Suprapubic skin (tissue), 4 donors: ENCODE data around the gene GZF1. TPM values are rescaled to one million over a fixed set of nuclear protein-coding genes. Genes with fewer than 3 reads are reported as not detected.

Experiments
- DNase-seq, 2 donors: peaks; one replicate each; pipeline ENCODE4 v3.0.0-alpha.2; 2019; ENCODE audit warnings: low spot score in 2 of 2
- H3K27ac ChIP-seq: fragments of 200-600 bp; sonication (generic); one replicate; pipeline ENCODE4 v1.5.1; 2019
- H3K27me3 ChIP-seq: fragments of 200-600 bp; sonication (generic); one replicate; pipeline ENCODE4 v1.5.1; 2019
- H3K36me3 ChIP-seq: fragments of 200-600 bp; sonication (generic); one replicate; pipeline ENCODE4 v1.5.1; 2019
- H3K4me1 ChIP-seq: fragments of 200-600 bp; sonication (generic); one replicate; pipeline ENCODE4 v1.5.1; 2019
- H3K4me3 ChIP-seq: fragments of 200-600 bp; sonication (generic); one replicate; pipeline ENCODE4 v1.5.1; 2019; ENCODE audit warnings: mild to moderate bottlenecking
- H3K9me3 ChIP-seq: fragments of 200-600 bp; sonication (generic); one replicate; pipeline ENCODE4 v1.5.1; 2019
- EP300 ChIP-seq: sonication (generic); formaldehyde crosslinking; IDR thresholded peaks from one replicate; pipeline ENCODE4 v1.6.1; 2017; ENCODE audit warnings: antibody characterized with exemption
- POLR2A ChIP-seq, 2 donors: fragments of 450-650 bp; IDR thresholded peaks; one replicate each; pipeline ENCODE4 v1.6.1; 2017; ENCODE audit warnings: antibody characterized with exemption in 2 of 2, mild to moderate bottlenecking in 2 of 2, moderate library complexity in 2 of 2
- POLR2AphosphoS5 ChIP-seq, 3 donors: sonication (generic); formaldehyde crosslinking; IDR thresholded peaks; one replicate each; pipeline ENCODE4 v1.6.1; 2017; ENCODE audit warnings: antibody characterized with exemption in 3 of 3
- WGBS: methylation state at CpG from one replicate; pipeline ENCODE4 v1.1.5; 2018; 5-methylcytosine and 5-hydroxymethylcytosine counted together
- total RNA-seq, 4 donors: library from RNA; depleted of rRNA; stranded (reverse); fragments of >200 nt; gene quantifications; one replicate each; pipeline ENCODE4 v1.1.0, GENCODE V29; 2016
- TF ChIP-seq, protein P1 (sequence below), 2 donors: fragments of 200-600 bp in 1 of 2; fragments of 450-650 bp in 1 of 2; sonication (generic) in 1 of 2; IDR thresholded peaks; one replicate each; pipeline ENCODE4 v1.5.1; 2016 to 2019; ENCODE audit warnings: antibody characterized with exemption in 2 of 2, mild to moderate bottlenecking in 1 of 2, moderate library complexity in 1 of 2

Gene GZF1
- total RNA-seq, 4 donors from 2014 or later = 11.1 to 19.1 (median 15.2) TPM

DNA sequence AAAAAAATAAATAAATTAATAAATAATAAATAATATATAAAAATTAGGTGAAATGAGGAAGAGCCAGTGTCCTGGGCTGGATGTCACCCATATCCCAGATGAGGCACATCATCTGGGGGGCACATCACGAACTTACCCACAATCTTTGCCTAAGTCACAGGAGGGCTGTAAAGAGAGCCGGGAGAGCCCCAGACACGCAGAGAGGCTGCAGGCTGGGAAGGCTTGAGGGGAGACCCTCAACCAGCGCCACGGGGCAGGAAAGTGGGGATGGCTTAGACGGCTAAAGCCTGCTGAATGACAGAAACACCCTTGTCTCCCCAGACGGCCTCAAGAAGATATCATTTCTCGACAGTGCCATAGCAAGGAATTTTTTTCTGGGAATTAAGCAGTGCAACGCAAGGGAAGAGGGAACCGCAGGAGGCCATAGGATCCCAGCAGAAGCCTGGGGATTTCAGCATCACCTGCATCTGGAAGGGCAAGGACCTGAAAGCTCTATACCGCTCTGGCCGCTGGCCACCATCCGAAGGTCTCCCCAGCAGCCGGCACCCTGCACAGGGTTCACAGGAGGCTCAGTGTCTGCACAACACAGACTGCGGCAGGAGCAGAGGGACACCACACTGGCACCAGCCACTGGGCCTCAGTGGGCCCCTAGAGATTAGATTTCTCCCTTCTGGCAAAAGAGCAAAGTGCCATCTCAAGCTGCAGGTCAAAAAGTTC, 34.2 kb upstream of the GZF1 start:
- DNase-seq = no peak
- Histone ChIP-seq H3K36me3 (no peaks in the 10 kb centered on the region), H3K4me1 (no peaks in the 10 kb centered on the region), H3K27me3 (no peaks in the 10 kb centered on the region), H3K4me3 (no peak overlapping the region), H3K27ac (no peak overlapping the region), H3K9me3 (peaks cover 3% of the 10 kb centered on the region)
- TF ChIP-seq POLR2A (IDR thresholded peaks at IDR 0.05) (no peak), POLR2AphosphoS5 (IDR thresholded peaks at IDR 0.05) (no peak), EP300 (no peak)
- TF ChIP-seq, protein P1, sequence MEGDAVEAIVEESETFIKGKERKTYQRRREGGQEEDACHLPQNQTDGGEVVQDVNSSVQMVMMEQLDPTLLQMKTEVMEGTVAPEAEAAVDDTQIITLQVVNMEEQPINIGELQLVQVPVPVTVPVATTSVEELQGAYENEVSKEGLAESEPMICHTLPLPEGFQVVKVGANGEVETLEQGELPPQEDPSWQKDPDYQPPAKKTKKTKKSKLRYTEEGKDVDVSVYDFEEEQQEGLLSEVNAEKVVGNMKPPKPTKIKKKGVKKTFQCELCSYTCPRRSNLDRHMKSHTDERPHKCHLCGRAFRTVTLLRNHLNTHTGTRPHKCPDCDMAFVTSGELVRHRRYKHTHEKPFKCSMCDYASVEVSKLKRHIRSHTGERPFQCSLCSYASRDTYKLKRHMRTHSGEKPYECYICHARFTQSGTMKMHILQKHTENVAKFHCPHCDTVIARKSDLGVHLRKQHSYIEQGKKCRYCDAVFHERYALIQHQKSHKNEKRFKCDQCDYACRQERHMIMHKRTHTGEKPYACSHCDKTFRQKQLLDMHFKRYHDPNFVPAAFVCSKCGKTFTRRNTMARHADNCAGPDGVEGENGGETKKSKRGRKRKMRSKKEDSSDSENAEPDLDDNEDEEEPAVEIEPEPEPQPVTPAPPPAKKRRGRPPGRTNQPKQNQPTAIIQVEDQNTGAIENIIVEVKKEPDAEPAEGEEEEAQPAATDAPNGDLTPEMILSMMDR (IDR thresholded peaks at IDR 0.05) = no peak
- WGBS = 95% methylated on average over 10 of the region's 15 CpGs

DNA sequence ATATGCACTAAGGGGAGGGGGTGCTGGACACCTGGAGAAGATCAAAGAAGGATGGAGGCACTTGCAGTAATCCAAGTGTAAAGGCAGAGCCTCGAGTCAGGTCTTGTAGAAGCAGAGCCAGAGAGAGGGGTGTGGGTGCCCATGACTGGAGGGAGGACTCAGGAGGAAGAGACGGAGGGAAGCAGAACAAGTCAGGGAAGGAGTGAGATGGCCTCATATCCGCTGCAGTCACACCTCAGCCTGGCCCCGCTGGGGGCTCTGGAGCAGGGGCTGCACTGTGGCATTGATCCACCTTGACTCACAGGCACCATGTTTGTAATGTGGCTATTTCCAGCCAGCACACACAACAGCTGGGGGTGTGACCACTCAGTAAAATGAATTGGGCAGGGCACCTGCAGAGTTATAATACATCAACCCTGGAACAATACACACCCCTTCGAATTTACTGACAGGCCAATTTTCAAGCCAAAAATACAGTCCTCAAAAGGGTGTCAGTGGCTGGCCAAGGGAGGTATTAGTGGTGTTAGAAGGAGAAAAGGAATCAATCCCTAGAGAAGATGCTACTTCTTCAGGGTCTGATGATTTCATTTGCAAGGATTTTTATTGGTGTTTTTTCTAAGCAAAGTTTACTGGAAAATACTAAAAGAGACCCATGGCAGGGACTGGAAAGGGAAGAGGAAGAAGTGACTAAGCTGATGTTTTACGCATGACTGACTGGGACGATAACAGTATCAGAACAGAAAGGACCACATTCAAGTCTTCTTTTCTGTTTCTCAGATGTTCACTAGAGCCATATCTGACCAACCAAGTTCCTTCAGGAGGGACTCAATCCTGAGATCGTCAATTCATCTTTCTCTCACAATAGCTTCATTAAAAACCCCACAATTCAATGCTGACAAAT, 30.3 kb upstream of the GZF1 start:
- Histone ChIP-seq H3K27me3 (no peaks in the 10 kb centered on the region), H3K9me3 (peaks cover 3% of the 10 kb centered on the region), H3K4me1 (no peaks in the 10 kb centered on the region), H3K4me3 (no peak overlapping the region), H3K36me3 (no peaks in the 10 kb centered on the region), H3K27ac (no peak overlapping the region)
- TF ChIP-seq, protein P1 (IDR thresholded peaks at IDR 0.05) = no peak
- no peak for TF ChIP-seq POLR2AphosphoS5 (IDR thresholded peaks at IDR 0.05)
- WGBS = 67% methylated on average over 8 of the region's 8 CpGs
- DNase-seq = no peak

DNA sequence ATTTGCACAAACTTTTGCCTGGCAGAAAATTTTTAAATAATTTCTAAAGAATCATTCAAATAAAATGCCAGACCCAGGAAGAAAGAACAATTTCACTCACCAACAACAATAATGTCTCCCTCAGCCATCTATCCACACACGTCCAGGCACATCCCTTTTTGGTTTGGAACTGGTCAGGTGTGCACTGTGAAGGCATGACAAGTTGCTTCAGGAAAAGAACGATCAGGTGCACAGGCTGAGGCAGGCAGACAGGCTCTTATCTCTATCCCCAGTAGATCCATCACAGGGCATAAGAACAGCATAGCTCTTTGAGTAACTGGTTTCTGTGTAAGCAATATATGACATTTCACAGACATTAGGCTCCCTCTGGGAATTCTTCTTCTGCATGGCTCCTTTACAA, 29.5 kb upstream of the GZF1 start:
- Histone ChIP-seq H3K36me3 (no peaks in the 10 kb centered on the region), H3K4me3 (no peak overlapping the region), H3K4me1 (peaks cover 2% of the 10 kb centered on the region), H3K9me3 (peaks cover 3% of the 10 kb centered on the region), H3K27ac (no peak overlapping the region), H3K27me3 (no peaks in the 10 kb centered on the region)
- no peak for DNase-seq
- 54% methylated on average over 2 of the region's 2 CpGs for WGBS
- TF ChIP-seq POLR2AphosphoS5 (IDR thresholded peaks at IDR 0.05) = no peak
- TF ChIP-seq, protein P1 (IDR thresholded peaks at IDR 0.05) = no peak
- TF ChIP-seq POLR2A (IDR thresholded peaks at IDR 0.05) = no peak
- no peak for TF ChIP-seq EP300

DNA sequence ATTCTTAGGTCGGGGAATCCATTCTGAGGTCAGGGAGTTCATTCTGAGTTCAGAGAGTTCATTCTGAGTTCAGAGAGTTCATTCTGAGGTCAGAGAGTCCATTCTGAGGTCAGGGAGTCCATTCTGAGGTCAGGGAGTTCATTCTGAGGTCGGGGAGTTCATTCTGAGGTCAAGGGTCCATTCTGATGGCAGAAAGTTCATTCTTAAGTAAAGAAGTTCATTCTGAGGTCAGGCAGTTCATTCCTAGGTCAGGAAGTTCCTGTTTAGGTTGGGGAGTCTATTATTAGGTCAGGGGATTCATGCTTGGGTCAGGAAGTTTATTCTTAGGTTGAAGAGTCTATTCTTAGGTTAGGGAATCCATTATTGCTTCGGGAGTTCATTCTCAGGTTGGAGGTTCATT, 27.9 kb upstream of the GZF1 start:
- WGBS = 76% methylated on average over 3 of the region's 3 CpGs
- Histone ChIP-seq H3K36me3 (no peaks in the 10 kb centered on the region), H3K27ac (no peak overlapping the region), H3K27me3 (no peaks in the 10 kb centered on the region), H3K4me3 (no peak overlapping the region), H3K9me3 (peaks cover 3% of the 10 kb centered on the region), H3K4me1 (peaks cover 5% of the 10 kb centered on the region)
- no peak for DNase-seq
- TF ChIP-seq POLR2A (IDR thresholded peaks at IDR 0.05) (no peak), POLR2AphosphoS5 (IDR thresholded peaks at IDR 0.05) (no peak), EP300 (no peak)
- TF ChIP-seq, protein P1 (IDR thresholded peaks at IDR 0.05) = no peak

DNA sequence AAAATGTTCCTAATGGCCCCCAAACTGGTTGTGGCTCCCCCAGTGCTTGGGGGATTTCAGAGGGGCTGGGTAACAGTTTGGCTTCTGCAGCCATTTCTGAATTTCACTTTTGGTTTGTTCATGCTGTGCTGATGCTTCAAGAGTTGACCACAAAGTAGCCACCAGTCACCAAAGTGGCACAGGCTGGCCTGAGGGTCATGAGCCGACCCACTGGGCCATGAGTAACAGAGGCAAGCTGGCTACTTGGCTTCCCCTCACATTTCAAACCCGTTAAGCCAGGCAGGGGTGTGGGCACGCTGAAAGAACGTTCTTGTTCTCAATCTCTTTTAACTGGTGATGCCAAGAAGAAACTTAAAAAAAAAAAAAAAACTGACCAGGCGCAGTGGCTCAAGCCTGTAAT, 26.5 kb upstream of the GZF1 start:
- DNase-seq = no peak
- WGBS = 87% methylated on average over 5 of the region's 5 CpGs

More for the DNA sequence above, 26.5 kb upstream of the GZF1 start:
- H3K9me3 ChIP-seq = no peaks in the 10 kb centered on the region
- no peaks in the 10 kb centered on the region for H3K27me3 ChIP-seq
- no peaks in the 10 kb centered on the region for H3K36me3 ChIP-seq
- peaks cover 5% of the 10 kb centered on the region for H3K4me1 ChIP-seq
- H3K4me3 ChIP-seq = no peak overlapping the region
- H3K27ac ChIP-seq = no peak overlapping the region
- no peak for TF ChIP-seq POLR2AphosphoS5 (IDR thresholded peaks at IDR 0.05)
- no peak for TF ChIP-seq EP300
- TF ChIP-seq POLR2A (IDR thresholded peaks at IDR 0.05) = no peak
- TF ChIP-seq, protein P1 (IDR thresholded peaks at IDR 0.05) = no peak
